Mesodermal cell (in vitro differentiated cells): Measurements from ENCODE around the gene TUNAR. TPM values are rescaled to one million over a fixed set of nuclear protein-coding genes. Genes with fewer than 3 reads are reported as not detected.
A peak's percentile ranks its signal among the peaks of the same experiment; 100 is the strongest.

Experiments used
- H3K27ac ChIP-seq: 2 replicates; pipeline ENCODE4 v1.7.0; 2013; ENCODE audit warnings: mild to moderate bottlenecking, low read depth, low read length, moderate library complexity; ENCODE audit not compliant: severe bottlenecking
- H3K36me3 ChIP-seq: 2 replicates; pipeline ENCODE4 v1.7.1; 2013; ENCODE audit warnings: mild to moderate bottlenecking, low read length, moderate library complexity; ENCODE audit not compliant: control insufficient read depth, insufficient read depth
- H3K4me1 ChIP-seq: one replicate; pipeline ENCODE4 v1.7.1; 2013; ENCODE audit warnings: mild to moderate bottlenecking, low read length; ENCODE audit not compliant: insufficient read depth, control insufficient read depth, poor library complexity, severe bottlenecking
- H3K4me3 ChIP-seq: 2 replicates; pipeline ENCODE4 v1.7.0; 2013; ENCODE audit warnings: low read length, control low read depth, mild to moderate bottlenecking; ENCODE audit not compliant: insufficient read depth, poor library complexity, severe bottlenecking; ENCODE audit errors: extremely low read depth
- H3K9me3 ChIP-seq: 2 replicates; pipeline ENCODE4 v1.7.1; 2013; ENCODE audit warnings: mild to moderate bottlenecking, low read length, moderate library complexity; ENCODE audit not compliant: control insufficient read depth
- WGBS, 2 experiments: methylation state at CpG; one replicate each; pipeline ENCODE4 v1.1.5; 2013; ENCODE audit warnings: missing lambda C conversion rate in 2 of 2; ENCODE audit not compliant: insufficient coverage in 2 of 2; 5-methylcytosine and 5-hydroxymethylcytosine counted together
- polyA plus RNA-seq, 2 experiments: library from polyadenylated mRNA; stranded (reverse); fragments of 50-300 nt; gene quantifications; one replicate each; pipeline ENCODE4 v1.2.3, GENCODE V29; 2013

TUNAR gene
- polyA plus RNA-seq (2013, experiment 1 of 2) = 2.7 TPM
- 2.1 TPM for polyA plus RNA-seq (2013, experiment 2 of 2)

- no peaks in the 10 kb centered on the region for H3K9me3 ChIP-seq
- peak within 1 kb of the TSS; percentile 49 for H3K4me3 ChIP-seq
- H3K36me3 ChIP-seq = no peaks in the 10 kb centered on the region
- no peak within 1 kb of the TSS for H3K27ac ChIP-seq
- H3K4me1 ChIP-seq = no peaks in the 10 kb centered on the region
- 3 to 4% methylated on average over 37 to 60 of the region's 70 CpGs for WGBS, 2 experiments
These were observed at the start of gene TUNAR for GRCh38 chr14:95876761-95877538. TUNAR (plus strand) TSS chr14:95876832.

- Histone ChIP-seq H3K27ac (no peak overlapping the region), H3K9me3 (no peaks in the 10 kb centered on the region), H3K4me1 (no peaks in the 10 kb centered on the region), H3K4me3 (no peak overlapping the region), H3K36me3 (no peaks in the 10 kb centered on the region)
- 85 to 100% methylated on average over 2 to 3 of the region's 3 CpGs for WGBS, 2 experiments
These were observed 47.9 kb upstream of the TUNAR start for GRCh38 chr14:95828649-95829265.

GRCh38 chr14:95829321-95829720, 47.3 kb upstream of the TUNAR start:
- WGBS, 2 experiments = 86 to 95% methylated on average over 3 of the region's 3 CpGs
- H3K4me3 ChIP-seq = no peak overlapping the region
- no peaks in the 10 kb centered on the region for H3K36me3 ChIP-seq
- H3K27ac ChIP-seq = no peak overlapping the region
- no peaks in the 10 kb centered on the region for H3K9me3 ChIP-seq
- no peaks in the 10 kb centered on the region for H3K4me1 ChIP-seq

- H3K36me3 ChIP-seq = no peaks in the 10 kb centered on the region
- H3K27ac ChIP-seq = no peak overlapping the region
- no peak overlapping the region for H3K4me3 ChIP-seq
- peaks cover 7% of the 10 kb centered on the region for H3K4me1 ChIP-seq
- WGBS, 2 experiments = 68% methylated on average over 3 of the region's 3 CpGs; no CpG with 5 or more reads in 1 of the 2 experiments
- no peaks in the 10 kb centered on the region for H3K9me3 ChIP-seq
These were observed 46.2 kb upstream of the TUNAR start for GRCh38 chr14:95830386-95830785.

- 100% methylated on average over 1 of the region's 2 CpGs for WGBS, 2 experiments
These were observed 45.6 kb upstream of the TUNAR start for GRCh38 chr14:95831041-95831440.

GRCh38 chr14:95831468-95831867, 45.2 kb upstream of the TUNAR start:
- H3K4me1 ChIP-seq = peaks cover 7% of the 10 kb centered on the region
- H3K36me3 ChIP-seq = no peaks in the 10 kb centered on the region
- no peak overlapping the region for H3K27ac ChIP-seq
- H3K4me3 ChIP-seq = no peak overlapping the region
- WGBS, 2 experiments = 37 to 100% methylated on average over 1 to 3 of the region's 5 CpGs
- no peaks in the 10 kb centered on the region for H3K9me3 ChIP-seq

More at GRCh38 chr14:95831041-95831440, 45.6 kb upstream of the TUNAR start:
- no peaks in the 10 kb centered on the region for H3K9me3 ChIP-seq
- no peak overlapping the region for H3K27ac ChIP-seq
- H3K36me3 ChIP-seq = no peaks in the 10 kb centered on the region
- peaks cover 7% of the 10 kb centered on the region for H3K4me1 ChIP-seq
- no peak overlapping the region for H3K4me3 ChIP-seq

GRCh38 chr14:95832012-95832411, 44.6 kb upstream of the TUNAR start:
- 53 to 64% methylated on average over 6 of the region's 8 CpGs for WGBS, 2 experiments
- Histone ChIP-seq H3K9me3 (no peaks in the 10 kb centered on the region), H3K27ac (no peak overlapping the region), H3K4me1 (peaks cover 7% of the 10 kb centered on the region), H3K36me3 (no peaks in the 10 kb centered on the region), H3K4me3 (no peak overlapping the region)

- peaks cover 7% of the 10 kb centered on the region for H3K4me1 ChIP-seq
- no peak overlapping the region for H3K27ac ChIP-seq
- 80 to 100% methylated on average over 2 to 3 of the region's 3 CpGs for WGBS, 2 experiments
- H3K4me3 ChIP-seq = no peak overlapping the region
- H3K9me3 ChIP-seq = no peaks in the 10 kb centered on the region
- no peaks in the 10 kb centered on the region for H3K36me3 ChIP-seq
These were observed 43.2 kb upstream of the TUNAR start for GRCh38 chr14:95833429-95833828.

GRCh38 chr14:95834496-95834895, 42.1 kb upstream of the TUNAR start:
- Histone ChIP-seq H3K4me3 (no peak overlapping the region), H3K4me1 (peaks cover 7% of the 10 kb centered on the region), H3K27ac (peak overlapping the region; percentile 41), H3K36me3 (no peaks in the 10 kb centered on the region), H3K9me3 (no peaks in the 10 kb centered on the region)
- WGBS, 2 experiments = no CpG with 5 or more reads among the region's 2 CpGs

GRCh38 chr14:95835121-95835730, 41.4 kb upstream of the TUNAR start:
- H3K27ac ChIP-seq = peak overlapping the region; percentile 41
- no peaks in the 10 kb centered on the region for H3K36me3 ChIP-seq
- no peak overlapping the region for H3K4me3 ChIP-seq

More at GRCh38 chr14:95835121-95835730, 41.4 kb upstream of the TUNAR start:
- H3K4me1 ChIP-seq = peaks cover 7% of the 10 kb centered on the region
- WGBS, 2 experiments = 51 to 55% methylated on average over 2 to 3 of the region's 3 CpGs
- H3K9me3 ChIP-seq = no peaks in the 10 kb centered on the region
